OCI-LY1 (cell line): ENCODE measurements around the gene KBTBD2.

Experiments
- CTCF ChIP-seq: fragments of 200-600 bp; sonication (generic), shearing (Covaris generic); IDR thresholded peaks from 2 replicates; pipeline ENCODE4 v1.5.1; 2017; ENCODE audit warnings: mild to moderate bottlenecking, antibody characterized with exemption, low read length, moderate library complexity, mixed read lengths
- EZH2 ChIP-seq: fragments of 200-600 bp; sonication (generic), shearing (Covaris generic); IDR thresholded peaks from 2 replicates; pipeline ENCODE4 v1.8.0; 2017; ENCODE audit warnings: borderline replicate concordance, mixed run types, mild to moderate bottlenecking, antibody characterized with exemption, low read length, moderate library complexity, mixed read lengths

GRCh38 chr7:32893207-32893524, 1.6 kb upstream of the KBTBD2 start:
- TF ChIP-seq CTCF (no peak), EZH2 (no peak)
